GM12878 (cell line): ENCODE measurements around the gene NF1. TPM values are rescaled to one million over a fixed set of nuclear protein-coding genes. Genes with fewer than 3 reads are reported as not detected.

Source experiments
- ATAC-seq: fragments of 200-7000 bp; cut with Tn5 transposase; 3 replicates; pipeline ENCODE4 v1.9.1; 2020; ENCODE audit warnings: mild to moderate bottlenecking, moderate library complexity
- BruUV-seq: library from RNA; stranded (reverse); fragments of 400-500 nt; replicated peaks from 2 replicates; lab custom pipeline; 2021; lab: Mats Ljungman, UMichigan
- CTCF ChIA-PET: fragments of 300-600 bp; sonication (Branson Sonifier 250); formaldehyde crosslinking; extraction: SDS; loops from one replicate; lab custom pipeline; 2021; ENCODE audit warnings: inconsistent platforms; lab: Yijun Ruan, JAX
- POLR2A ChIA-PET: fragments of 350-600 bp; formaldehyde crosslinking; extraction: SDS; loops from one replicate; lab custom pipeline; 2021; ENCODE audit warnings: inconsistent platforms; lab: Charles Lee
- RAD21 ChIA-PET: fragments of 300-600 bp; sonication (Branson Sonifier 250); formaldehyde crosslinking; loops from one replicate; lab custom pipeline; 2023; ENCODE audit warnings: antibody characterized with exemption; ENCODE audit not compliant: unreplicated experiment; lab: Charles Lee
- SMC1A ChIA-PET: fragments of 300-600 bp; sonication (Branson Sonifier 250); formaldehyde crosslinking; loops from one replicate; lab custom pipeline; 2023; ENCODE audit not compliant: unreplicated experiment, uncharacterized antibody; lab: Charles Lee
- DNase-seq: peaks from one replicate; pipeline ENCODE4 v3.0.0-alpha.2; 2011; ENCODE audit warnings: low read depth, low spot score
- FAIRE-seq: peaks from 3 replicates; lab custom pipeline; 2011; peaks lifted over from hg19 to GRCh38; lab: Jason Lieb, UNC
- H2AFZ ChIP-seq: 2 replicates; pipeline ENCODE4 v1.6.0; 2011; ENCODE audit warnings: low read depth, low read length, control low read depth; ENCODE audit not compliant: control insufficient read depth
- H3K27ac ChIP-seq: 2 replicates; pipeline ENCODE4 v1.5.1; 2011; ENCODE audit warnings: control low read depth; ENCODE audit not compliant: control insufficient read depth, insufficient read depth
- H3K27me3 ChIP-seq, 2 experiments: replicated peaks in 1 of 2; 2 replicates each; pipeline versions ENCODE4 v1.6.0 to v1.6.1; 2011; ENCODE audit warnings: low read length in 1 of 2; ENCODE audit not compliant: control insufficient read depth in 2 of 2, insufficient read depth in 2 of 2
- H3K36me3 ChIP-seq, 2 experiments: 2 replicates each; pipeline ENCODE4 v1.5.1; 2011; ENCODE audit warnings: low read length in 1 of 2; ENCODE audit not compliant: control insufficient read depth in 2 of 2, insufficient read depth in 2 of 2
- H3K4me1 ChIP-seq: 2 replicates; pipeline ENCODE4 v1.6.1; 2011; ENCODE audit warnings: mild to moderate bottlenecking, low read length, moderate library complexity, mixed read lengths; ENCODE audit not compliant: control insufficient read depth, insufficient read depth
- H3K4me2 ChIP-seq: 2 replicates; pipeline ENCODE4 v1.6.0; 2011; ENCODE audit warnings: control low read depth; ENCODE audit not compliant: control insufficient read depth, insufficient read depth
- H3K4me3 ChIP-seq: fragments of 200-600 bp; sonication (generic); 2 replicates; pipeline ENCODE4 v1.5.1; 2016
- H3K79me2 ChIP-seq: 2 replicates; pipeline ENCODE4 v1.6.0; 2011; ENCODE audit warnings: low read length; ENCODE audit not compliant: control insufficient read depth, insufficient read depth
- H3K9ac ChIP-seq: 2 replicates; pipeline ENCODE4 v1.8.0; 2011; ENCODE audit warnings: low read length, control low read depth, mixed read lengths; ENCODE audit not compliant: control insufficient read depth, insufficient read depth
- H3K9me3 ChIP-seq: replicated peaks from 3 replicates; pipeline ENCODE4 v1.5.1; 2011; ENCODE audit warnings: mild to moderate bottlenecking, low read length; ENCODE audit not compliant: control insufficient read depth, insufficient read depth
- H4K20me1 ChIP-seq: 2 replicates; pipeline ENCODE4 v1.6.0; 2011; ENCODE audit not compliant: control insufficient read depth, insufficient read depth
- CTCF ChIP-seq, 3 experiments: IDR thresholded peaks in 2 of 3; conservative IDR thresholded peaks in 1 of 3; 2 replicates each; pipeline ENCODE4 v1.5.1; 2011; ENCODE audit warnings: low read depth in 3 of 3, low read length in 3 of 3, mild to moderate bottlenecking in 3 of 3, control low read depth in 2 of 3, moderate library complexity in 2 of 3, inconsistent platforms in 1 of 3, mixed read lengths in 1 of 3; ENCODE audit not compliant: control insufficient read depth in 2 of 3, insufficient read depth in 1 of 3; ENCODE audit errors: extremely low read depth in 1 of 3
- ETV6 ChIP-seq, 2 experiments: fragments of 450-650 bp in 1 of 2; IDR thresholded peaks in 1 of 2; conservative IDR thresholded peaks in 1 of 2; 2 replicates each; pipeline ENCODE4 v1.6.1; 2014; ENCODE audit warnings: antibody characterized with exemption in 1 of 2, borderline replicate concordance in 1 of 2, low read depth in 1 of 2, mild to moderate bottlenecking in 1 of 2, moderate library complexity in 1 of 2
- HDAC2 ChIP-seq: fragments of 200-600 bp; sonication (generic); IDR thresholded peaks from 2 replicates; pipeline ENCODE4 v1.6.1; 2017
- KDM1A ChIP-seq: fragments of 200-600 bp; sonication (generic); IDR thresholded peaks from 2 replicates; pipeline ENCODE4 v1.6.1; 2016; ENCODE audit warnings: borderline replicate concordance
- RAD21 ChIP-seq: IDR thresholded peaks from 2 replicates; pipeline ENCODE4 v1.6.1; 2011; ENCODE audit warnings: mild to moderate bottlenecking, low read depth, low read length, moderate library complexity; ENCODE audit not compliant: insufficient read depth
- SMARCA5 ChIP-seq: fragments of 450-650 bp; IDR thresholded peaks from 2 replicates; pipeline ENCODE4 v1.6.1; 2017; ENCODE audit warnings: mild to moderate bottlenecking
- SMC3 ChIP-seq: IDR thresholded peaks from 2 replicates; pipeline ENCODE4 v1.6.1; 2011; ENCODE audit warnings: low read length, improper control_type of control experiment, borderline replicate concordance
- WGBS: methylation state at CpG from one replicate; pipeline ENCODE4 v1.1.6; 2016; ENCODE audit warnings: low lambda C conversion rate; ENCODE audit not compliant: insufficient replicate concordance, insufficient coverage; ENCODE audit errors: missing lambda C conversion rate; 5-methylcytosine and 5-hydroxymethylcytosine counted together
- in situ Hi-C: fragments of 300-500 bp; cut with MboI; formaldehyde crosslinking; loops from 9 replicates; pipeline ENCODE4 v1.14.3; 2018; ENCODE audit warnings: mixed read lengths
- intact Hi-C: fragments of 100-400 bp; cut with micrococcal nuclease; formaldehyde crosslinking; loops from one replicate; pipeline ENCODE4 v1.14.2; 2022; ENCODE audit not compliant: unreplicated experiment
- polyA plus RNA-seq, 11 experiments: library from polyadenylated mRNA; depleted of rRNA in 4 of 11; unstranded in 6 of 11; stranded (reverse) in 5 of 11; fragments of >200 nt; fragmentation: Nextera tagmentation in 4 of 11; fragmentation: Illumina TruSeq in 1 of 11; extraction: Ambion mirVana in 4 of 11; extraction: Trizol in 1 of 11; gene quantifications; 1 replicate in 1 of 11; 2 replicates in 10 of 11; pipeline versions ENCODE4 v1.2.1 to v1.2.3, GENCODE V29; 2011 to 2016; ENCODE audit warnings: inconsistent platforms in 2 of 11, missing spikeins in 2 of 11, low read depth in 1 of 11
- total RNA-seq, 4 experiments: library from RNA; depleted of rRNA in 3 of 4; stranded (reverse); fragments of >200 nt in 3 of 4; fragmentation: Illumina TruSeq in 1 of 4; extraction: Trizol in 1 of 4; gene quantifications; 2 replicates each; pipeline versions ENCODE4 v1.2.1 to v1.2.3, GENCODE V29; 2013 to 2021

Gene NF1
- total and polyA plus RNA-seq, 10 of the 15 experiments (the other 5 are each of a cell fraction or from before 2014, with no cell fraction given) = 2.5 to 31.8 (median 16.6) TPM

- DNase-seq = peak; percentile 17
- ChIA-PET RAD21 (interaction anchor here (0.8 to 6.7 kb wide), 11 partner anchors 9 to 248 kb away, joined by 3 to 58 read pairs (median 5); partner anchors contain the start of gene NF1), POLR2A (interaction anchor here (0.5 kb wide), 1 partner anchor 16 kb away, joined by 3 read pairs; no protein-coding TSS in a partner anchor), SMC1A (interaction anchor here (1.0 to 7.2 kb wide), 21 partner anchors 8 to 255 kb away, joined by 3 to 80 read pairs (median 4); partner anchors contain the start of gene NF1), CTCF (interaction anchor here (0.6 to 4.8 kb wide), 59 partner anchors 8 to 877 kb away, joined by 3 to 109 read pairs (median 3); partner anchors contain the start of genes CRLF3 and NF1)
- Histone ChIP-seq H3K27me3 (no peaks in the 10 kb centered on the region), H3K4me3 (no peak overlapping the region), H3K4me1 (no peaks in the 10 kb centered on the region), H3K79me2 (no peaks in the 10 kb centered on the region), H3K4me2 (no peak overlapping the region), H2AFZ (no peak overlapping the region), H3K9me3 (no peaks in the 10 kb centered on the region), H3K36me3 (peaks cover 0 to 5% of the 10 kb centered on the region in 2 experiments; a peak in 2 of 4 replicates), H3K9ac (no peak overlapping the region), H4K20me1 (no peaks in the 10 kb centered on the region), H3K27ac (no peak overlapping the region)
- peak; percentile 78 for FAIRE-seq
- intact Hi-C loops (loop anchor here (1.0 to 5.0 kb wide), 2 partner anchors 156 to 203 kb away; no protein-coding TSS in a partner anchor), in situ Hi-C loops (loop anchor here (5.0 to 10.0 kb wide), 2 partner anchors 204 to 301 kb away; no protein-coding TSS in a partner anchor)
- peak; percentile 66 for TF ChIP-seq RAD21
- TF ChIP-seq ETV6 (conservative IDR thresholded peaks at IDR 0.05 in 1 of 2, IDR thresholded peaks at IDR 0.05 in 1 of 2; ENCODE audit: borderline replicate concordance in 1 of 2, low read depth in 1 of 2) = no peak
- TF ChIP-seq SMARCA5 = no peak
- peak; percentile 6 to 57 (median 32); a peak in 3 of 6 replicates for TF ChIP-seq CTCF (IDR thresholded peaks at IDR 0.05 in 2 of 3, conservative IDR thresholded peaks at IDR 0.05 in 1 of 3; ENCODE audit: control insufficient read depth in 2 of 3, extremely low read depth in 1 of 3, insufficient read depth in 1 of 3, low read depth in 3 of 3, low read length in 3 of 3)
- no peak for TF ChIP-seq HDAC2
- peak; percentile 61 for TF ChIP-seq SMC3
- TF ChIP-seq KDM1A = no peak
- BruUV-seq = no TSS peak
- ATAC-seq = peak; percentile 40
- WGBS = 41% methylated on average over 5 of the region's 5 CpGs
Measured at GRCh38 chr17:31216031-31216751, 121.4 kb downstream of the NF1 start.
